Gastrocnemius medialis (tissue), 4 donors: ENCODE data around the gene AMZ2.
"Not testable (repeated sequence)": the region's sequence is repeated elsewhere in the genome, so short reads cannot be mapped to it uniquely, and the experiment has no call there.

Source experiments
- POLR2A ChIP-seq, 2 donors: fragments of 450-650 bp; IDR thresholded peaks; one replicate each; pipeline ENCODE4 v1.6.1; 2017; ENCODE audit warnings: antibody characterized with exemption in 2 of 2, mild to moderate bottlenecking in 2 of 2, moderate library complexity in 2 of 2
- TF ChIP-seq, protein P1 (sequence below), 5 experiments: fragments of 450-650 bp in 3 of 5; fragments of 200-600 bp in 2 of 5; sonication (generic) in 2 of 5; IDR thresholded peaks in 4 of 5; conservative IDR thresholded peaks in 1 of 5; 1 replicate in 4 of 5; 2 replicates in 1 of 5; pipeline ENCODE4 v1.5.1; 2016 to 2019; ENCODE audit warnings: antibody characterized with exemption in 5 of 5, mild to moderate bottlenecking in 3 of 5, moderate library complexity in 3 of 5

DNA sequence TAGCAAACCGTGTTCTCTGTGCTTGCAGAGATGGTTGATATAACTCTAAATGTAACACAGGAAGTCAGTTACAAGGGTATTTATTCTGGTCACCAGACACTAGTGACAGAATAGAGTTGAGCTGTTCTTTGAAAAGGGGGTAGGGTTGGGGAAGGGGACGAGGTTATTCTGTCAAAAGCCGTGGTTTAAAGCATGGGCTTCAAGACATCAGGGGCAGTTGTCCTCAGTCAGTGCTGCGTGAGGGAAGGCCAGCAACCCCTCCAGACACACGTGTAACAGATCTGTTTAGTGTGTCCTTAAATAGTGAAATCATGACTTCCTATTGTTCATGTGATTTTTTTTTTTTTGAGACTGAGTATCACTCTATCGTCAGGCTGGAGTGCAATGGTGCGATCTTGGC, 5.6 kb downstream of the AMZ2 start:
- TF ChIP-seq, protein P1, sequence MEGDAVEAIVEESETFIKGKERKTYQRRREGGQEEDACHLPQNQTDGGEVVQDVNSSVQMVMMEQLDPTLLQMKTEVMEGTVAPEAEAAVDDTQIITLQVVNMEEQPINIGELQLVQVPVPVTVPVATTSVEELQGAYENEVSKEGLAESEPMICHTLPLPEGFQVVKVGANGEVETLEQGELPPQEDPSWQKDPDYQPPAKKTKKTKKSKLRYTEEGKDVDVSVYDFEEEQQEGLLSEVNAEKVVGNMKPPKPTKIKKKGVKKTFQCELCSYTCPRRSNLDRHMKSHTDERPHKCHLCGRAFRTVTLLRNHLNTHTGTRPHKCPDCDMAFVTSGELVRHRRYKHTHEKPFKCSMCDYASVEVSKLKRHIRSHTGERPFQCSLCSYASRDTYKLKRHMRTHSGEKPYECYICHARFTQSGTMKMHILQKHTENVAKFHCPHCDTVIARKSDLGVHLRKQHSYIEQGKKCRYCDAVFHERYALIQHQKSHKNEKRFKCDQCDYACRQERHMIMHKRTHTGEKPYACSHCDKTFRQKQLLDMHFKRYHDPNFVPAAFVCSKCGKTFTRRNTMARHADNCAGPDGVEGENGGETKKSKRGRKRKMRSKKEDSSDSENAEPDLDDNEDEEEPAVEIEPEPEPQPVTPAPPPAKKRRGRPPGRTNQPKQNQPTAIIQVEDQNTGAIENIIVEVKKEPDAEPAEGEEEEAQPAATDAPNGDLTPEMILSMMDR (IDR thresholded peaks at IDR 0.05 in 4 of 5, conservative IDR thresholded peaks at IDR 0.05 in 1 of 5), result not testable (repeated sequence)
- TF ChIP-seq POLR2A (IDR thresholded peaks at IDR 0.05), result not testable (repeated sequence)
